Measurements from ENCODE around the gene ARF1.

DNA sequence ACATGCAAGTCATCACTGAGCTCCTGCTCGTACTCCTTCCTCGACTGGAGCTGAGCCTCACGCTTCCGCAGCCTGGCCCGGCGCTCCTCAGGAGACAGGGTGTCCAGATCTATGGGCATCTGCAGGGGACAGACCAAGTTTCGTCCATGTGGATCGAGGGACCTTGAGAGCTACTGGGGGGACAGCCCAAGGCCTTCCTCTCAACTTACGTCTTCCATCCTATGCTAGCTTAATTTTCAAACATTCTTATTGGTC is 24.2 kb downstream of the ARF1 start:
- TF ChIP-seq, protein P1, sequence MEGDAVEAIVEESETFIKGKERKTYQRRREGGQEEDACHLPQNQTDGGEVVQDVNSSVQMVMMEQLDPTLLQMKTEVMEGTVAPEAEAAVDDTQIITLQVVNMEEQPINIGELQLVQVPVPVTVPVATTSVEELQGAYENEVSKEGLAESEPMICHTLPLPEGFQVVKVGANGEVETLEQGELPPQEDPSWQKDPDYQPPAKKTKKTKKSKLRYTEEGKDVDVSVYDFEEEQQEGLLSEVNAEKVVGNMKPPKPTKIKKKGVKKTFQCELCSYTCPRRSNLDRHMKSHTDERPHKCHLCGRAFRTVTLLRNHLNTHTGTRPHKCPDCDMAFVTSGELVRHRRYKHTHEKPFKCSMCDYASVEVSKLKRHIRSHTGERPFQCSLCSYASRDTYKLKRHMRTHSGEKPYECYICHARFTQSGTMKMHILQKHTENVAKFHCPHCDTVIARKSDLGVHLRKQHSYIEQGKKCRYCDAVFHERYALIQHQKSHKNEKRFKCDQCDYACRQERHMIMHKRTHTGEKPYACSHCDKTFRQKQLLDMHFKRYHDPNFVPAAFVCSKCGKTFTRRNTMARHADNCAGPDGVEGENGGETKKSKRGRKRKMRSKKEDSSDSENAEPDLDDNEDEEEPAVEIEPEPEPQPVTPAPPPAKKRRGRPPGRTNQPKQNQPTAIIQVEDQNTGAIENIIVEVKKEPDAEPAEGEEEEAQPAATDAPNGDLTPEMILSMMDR (IDR thresholded peaks at IDR 0.05; ENCODE audit: low read depth, low read length), result no peak
- TF ChIP-seq POLR2A (IDR thresholded peaks at IDR 0.05; ENCODE audit: extremely low read depth, insufficient read length), result no peak

Measured in NB4 (cell line).